Mucosa of descending colon (tissue), 3 donors: ENCODE results near the gene RPL10A. TPM values are rescaled to one million over a fixed set of nuclear protein-coding genes. Genes with fewer than 3 reads are reported as not detected.

ENCODE experiments used
- ATAC-seq: fragments of 200-7000 bp; cut with Tn5 transposase; one replicate; pipeline ENCODE4 v1.9.1; 2020; ENCODE audit warnings: mild to moderate bottlenecking, moderate library complexity
- DNase-seq, 3 donors: peaks; one replicate each; pipeline ENCODE4 v3.0.0-alpha.2; 2020
- H3K36me3 ChIP-seq: fragments of 200-600 bp; one replicate; pipeline ENCODE4 v1.8.0; 2021; ENCODE audit warnings: low read depth, mild to moderate bottlenecking
- H3K4me1 ChIP-seq: fragments of 200-600 bp; one replicate; pipeline ENCODE4 v1.8.0; 2021; ENCODE audit warnings: low read depth, mild to moderate bottlenecking
- H3K4me3 ChIP-seq: fragments of 200-600 bp; one replicate; pipeline ENCODE4 v1.8.0; 2021; ENCODE audit warnings: mild to moderate bottlenecking
- H3K9me3 ChIP-seq: fragments of 200-600 bp; one replicate; pipeline ENCODE4 v1.8.0; 2021; ENCODE audit warnings: mild to moderate bottlenecking
- CTCF ChIP-seq: fragments of 200-600 bp; IDR thresholded peaks from one replicate; pipeline ENCODE4 v1.8.0; 2022; ENCODE audit warnings: antibody characterized with exemption, mild to moderate bottlenecking
- intact Hi-C, 2 donors: fragments of 100-400 bp; cut with DNase I in 1 of 2; cut with micrococcal nuclease in 1 of 2; formaldehyde crosslinking; loops; one replicate each; pipeline versions ENCODE4 v1.11.0 to v1.11.1; 2022; cut with DNase I, micrococcal nuclease
- total RNA-seq, 3 donors: library from RNA; stranded (reverse); fragmentation: NEBNext Ultra II Directional in 2 of 3; extraction: Animal tissue kit (Norgen Biotek cat#: 25700) in 2 of 3; gene quantifications; one replicate each; pipeline versions ENCODE4 v1.2.1 to v1.2.4, GENCODE V29; 2021 to 2023
- donor health status: DM: no; HTN: no; CAD: no; lungs with moderate emphysema.
- donor health status: DM: no; HTN: no; CAD: no.
- donor health status: DM: no; HTN: yes; CAD: no.

Gene RPL10A
- total RNA-seq, 3 donors from 2014 or later = 849 to 1,069 (median 985) TPM

- Histone ChIP-seq H3K36me3 (no peaks in the 10 kb centered on the region), H3K9me3 (no peaks in the 10 kb centered on the region), H3K4me1 (no peaks in the 10 kb centered on the region), H3K4me3 (no peak overlapping the region)
- no peak for DNase-seq
- no peak for ATAC-seq
- no peak for TF ChIP-seq CTCF
- intact Hi-C loops = no loop called here
Measured at GRCh38 chr6:35441642-35442041, 26.6 kb upstream of the RPL10A start.

GRCh38 chr6:35442693-35443092 is 25.5 kb upstream of the RPL10A start:
- no peaks in the 10 kb centered on the region for H3K4me1 ChIP-seq
- no peaks in the 10 kb centered on the region for H3K36me3 ChIP-seq
- no peak for TF ChIP-seq CTCF
- no peak for DNase-seq
- H3K9me3 ChIP-seq = no peaks in the 10 kb centered on the region
- no peak overlapping the region for H3K4me3 ChIP-seq
- intact Hi-C loops = no loop called here
- no peak for ATAC-seq

GRCh38 chr6:35443341-35444030 is 24.7 kb upstream of the RPL10A start:
- intact Hi-C loops = no loop called here
- TF ChIP-seq CTCF = no peak
- Histone ChIP-seq H3K4me1 (no peaks in the 10 kb centered on the region), H3K36me3 (no peaks in the 10 kb centered on the region), H3K9me3 (no peaks in the 10 kb centered on the region), H3K4me3 (no peak overlapping the region)
- ATAC-seq = no peak
- DNase-seq = no peak

GRCh38 chr6:35445691-35446090 is 22.5 kb upstream of the RPL10A start:
- Histone ChIP-seq H3K4me1 (no peaks in the 10 kb centered on the region), H3K9me3 (no peaks in the 10 kb centered on the region), H3K36me3 (no peaks in the 10 kb centered on the region), H3K4me3 (no peak overlapping the region)
- ATAC-seq (no peak), DNase-seq (no peak)
- no peak for TF ChIP-seq CTCF
- intact Hi-C loops = loop anchor here (5.0 kb wide), 1 partner anchor 103 kb away; the partner anchor contains the start of gene PPARD (in 2 of the 2)

GRCh38 chr6:35448191-35448590 is 20.0 kb upstream of the RPL10A start:
- intact Hi-C loops = loop anchor here (5.0 kb wide), 1 partner anchor 106 kb away; the partner anchor contains the start of gene PPARD (in 2 of the 2)
- DNase-seq = no peak
- H3K4me1 ChIP-seq = peaks cover 9% of the 10 kb centered on the region
- no peak for TF ChIP-seq CTCF
- no peaks in the 10 kb centered on the region for H3K9me3 ChIP-seq
- no peak overlapping the region for H3K4me3 ChIP-seq
- H3K36me3 ChIP-seq = no peaks in the 10 kb centered on the region
- ATAC-seq = no peak
